CD14-positive monocyte (primary cell): ENCODE results near the gene CWC27. TPM values are rescaled to one million over a fixed set of nuclear protein-coding genes. Genes with fewer than 3 reads are reported as not detected.

Experiments used
- DNase-seq, 3 donors: peaks; one replicate each; pipeline ENCODE4 v3.0.0-alpha.2; 2011 to 2022
- H2AFZ ChIP-seq: 2 replicates; pipeline ENCODE4 v1.6.0; 2012; ENCODE audit warnings: mild to moderate bottlenecking, low read depth, low read length, inconsistent platforms; ENCODE audit not compliant: insufficient read depth, poor library complexity, severe bottlenecking
- H3K27ac ChIP-seq, 2 donors: 1 replicate in 1 of 2; 2 replicates in 1 of 2; pipeline ENCODE4 v1.5.1; 2012 to 2013; ENCODE audit warnings: low read length in 2 of 2, control low read depth in 1 of 2, inconsistent platforms in 1 of 2, low read depth in 1 of 2, mild to moderate bottlenecking in 1 of 2
- H3K27me3 ChIP-seq, 2 donors: one replicate each; pipeline versions ENCODE4 v1.6.0 to v1.6.1; 2011 to 2013; ENCODE audit warnings: low read length in 2 of 2; ENCODE audit not compliant: control insufficient read depth in 2 of 2, insufficient read depth in 2 of 2
- H3K36me3 ChIP-seq, 2 donors: replicated peaks in 1 of 2; 1 replicate in 1 of 2; 2 replicates in 1 of 2; pipeline versions ENCODE4 v1.5.1 to v1.6.1; 2012 to 2013; ENCODE audit warnings: low read length in 2 of 2, control low read depth in 1 of 2, inconsistent platforms in 1 of 2, mild to moderate bottlenecking in 1 of 2; ENCODE audit not compliant: insufficient read depth in 2 of 2, control insufficient read depth in 1 of 2
- H3K4me1 ChIP-seq, 2 donors: 1 replicate in 1 of 2; 2 replicates in 1 of 2; pipeline versions ENCODE4 v1.5.1 to v1.6.1; 2012 to 2013; ENCODE audit warnings: low read length in 2 of 2, control low read depth in 1 of 2, inconsistent platforms in 1 of 2, mild to moderate bottlenecking in 1 of 2, moderate library complexity in 1 of 2; ENCODE audit not compliant: insufficient read depth in 2 of 2, control insufficient read depth in 1 of 2
- H3K4me2 ChIP-seq: replicated peaks from 2 replicates; pipeline ENCODE3; 2012; ENCODE audit warnings: low read length, moderate library complexity, mild to moderate bottlenecking; ENCODE audit not compliant: poor library complexity, severe bottlenecking; ENCODE audit errors: extremely low read depth
- H3K4me3 ChIP-seq, 3 experiments: fragments of 200-600 bp in 1 of 3; sonication (generic) in 1 of 3; replicated peaks in 1 of 3; 1 replicate in 2 of 3; 2 replicates in 1 of 3; pipeline ENCODE4 v1.5.1; 2011 to 2013; ENCODE audit warnings: low read length in 3 of 3, mild to moderate bottlenecking in 3 of 3, control low read depth in 2 of 3, low read depth in 2 of 3, inconsistent platforms in 1 of 3, moderate library complexity in 1 of 3
- H3K79me2 ChIP-seq: 2 replicates; pipeline ENCODE4 v1.6.0; 2012; ENCODE audit warnings: mild to moderate bottlenecking, control low read depth, inconsistent platforms, low read length, moderate library complexity; ENCODE audit not compliant: insufficient read depth
- H3K9ac ChIP-seq: 2 replicates; pipeline ENCODE4 v1.6.0; 2017; ENCODE audit warnings: low read length, mild to moderate bottlenecking; ENCODE audit not compliant: insufficient read depth, poor library complexity, severe bottlenecking
- H3K9me3 ChIP-seq, 2 donors: replicated peaks in 1 of 2; 1 replicate in 1 of 2; 2 replicates in 1 of 2; pipeline versions ENCODE4 v1.5.1 to v1.6.1; 2012 to 2013; ENCODE audit warnings: low read length in 2 of 2, control low read depth in 1 of 2; ENCODE audit not compliant: control insufficient read depth in 1 of 2, insufficient read depth in 1 of 2
- H4K20me1 ChIP-seq: 2 replicates; pipeline ENCODE4 v1.6.0; 2012; ENCODE audit warnings: mild to moderate bottlenecking, low read length, control low read depth, moderate library complexity; ENCODE audit not compliant: insufficient read depth
- H3K27ac Mint-ChIP-seq, 7 donors: one replicate each; pipeline ENCODE4 v1.8.0; 2020; ENCODE audit warnings: mild to moderate bottlenecking in 7 of 7, mixed read lengths in 7 of 7, moderate library complexity in 6 of 7, inconsistent platforms in 2 of 7
- H3K27me3 Mint-ChIP-seq, 3 donors: one replicate each; pipeline ENCODE4 v1.8.0; 2021 to 2022; ENCODE audit warnings: low read depth in 3 of 3, mild to moderate bottlenecking in 3 of 3, mixed read lengths in 3 of 3, moderate library complexity in 3 of 3, inconsistent platforms in 1 of 3
- H3K36me3 Mint-ChIP-seq, 2 donors: one replicate each; pipeline ENCODE4 v1.8.0; 2020; ENCODE audit warnings: mixed read lengths in 2 of 2, inconsistent platforms in 1 of 2, mild to moderate bottlenecking in 1 of 2
- H3K4me1 Mint-ChIP-seq: one replicate; pipeline ENCODE4 v1.8.0; 2020; ENCODE audit warnings: mild to moderate bottlenecking, mixed read lengths
- H3K4me3 Mint-ChIP-seq, 2 donors: one replicate each; pipeline ENCODE4 v1.8.0; 2020; ENCODE audit warnings: mild to moderate bottlenecking in 2 of 2, mixed read lengths in 2 of 2, moderate library complexity in 1 of 2
- H3K9me3 Mint-ChIP-seq, 7 donors: one replicate each; pipeline ENCODE4 v1.8.0; 2020 to 2022; ENCODE audit warnings: mixed read lengths in 7 of 7, mild to moderate bottlenecking in 6 of 7, moderate library complexity in 6 of 7, inconsistent platforms in 2 of 7
- CTCF ChIP-seq: fragments of 200-600 bp; IDR thresholded peaks from one replicate; pipeline ENCODE4 v1.8.0; 2022; ENCODE audit warnings: antibody characterized with exemption, mild to moderate bottlenecking
- WGBS: methylation state at CpG from one replicate; pipeline ENCODE4 v1.1.5; 2013; ENCODE audit warnings: missing lambda C conversion rate; ENCODE audit not compliant: insufficient coverage; 5-methylcytosine and 5-hydroxymethylcytosine counted together
- intact Hi-C, 2 donors: fragments of 100-400 bp; cut with micrococcal nuclease; formaldehyde crosslinking; loops; one replicate each; pipeline versions ENCODE4 v1.15.0 to v1.15.1; 2023
- polyA plus RNA-seq, 3 donors: library from polyadenylated mRNA; depleted of rRNA in 1 of 3; unstranded in 2 of 3; stranded (reverse) in 1 of 3; fragments of 300-500 nt in 2 of 3; fragments of >200 nt in 1 of 3; fragmentation: Illumina TruSeq in 2 of 3; gene quantifications; 1 replicate in 2 of 3; 2 replicates in 1 of 3; pipeline ENCODE4 v1.2.3, GENCODE V29; 2012 to 2021

CWC27 gene
- polyA plus RNA-seq, 3 donors, result 6.6 to 18.9 (median 14.5) TPM

GRCh38 chr5:65067147-65067506 lies 298.4 kb downstream of the CWC27 start:
- intact Hi-C loops, result no loop called here

More at GRCh38 chr5:65067147-65067506, 298.4 kb downstream of the CWC27 start:
- no peaks in the 10 kb centered on the region for H3K27me3 ChIP-seq
- H3K4me2 ChIP-seq, result no peak overlapping the region
- H3K36me3 Mint-ChIP-seq, result no peaks in the 10 kb centered on the region
- no peaks in the 10 kb centered on the region for H3K36me3 ChIP-seq
- H3K4me3 ChIP-seq, result no peak overlapping the region
- H3K79me2 ChIP-seq, result no peaks in the 10 kb centered on the region
- no peak overlapping the region for H3K27ac Mint-ChIP-seq
- peaks cover 0 to 4% of the 10 kb centered on the region in 2 donors for H3K4me1 ChIP-seq
- 83% methylated on average over 1 of the region's 1 CpG for WGBS
- peaks cover 0 to 2% (median 0%) of the 10 kb centered on the region in 7 donors for H3K9me3 Mint-ChIP-seq
- no peak overlapping the region for H3K9ac ChIP-seq
- H3K4me1 Mint-ChIP-seq, result peaks cover 20% of the 10 kb centered on the region
- H3K9me3 ChIP-seq, result no peaks in the 10 kb centered on the region
- no peak overlapping the region for H2AFZ ChIP-seq
- no peak for TF ChIP-seq CTCF
- DNase-seq, result no peak
- H4K20me1 ChIP-seq, result no peaks in the 10 kb centered on the region
- H3K27ac ChIP-seq, result no peak overlapping the region
- no peak overlapping the region for H3K4me3 Mint-ChIP-seq
- no peaks in the 10 kb centered on the region for H3K27me3 Mint-ChIP-seq

Other genes with a start within 250 kb of the CWC27 start
- not detected for gene SHISAL2B, start 78.4 kb upstream of the CWC27 start, polyA plus RNA-seq
- gene SREK1IP1, start 239 bp upstream of the CWC27 start, polyA plus RNA-seq, result 10 to 100 TPM in 2 of 3 donors, 1 to 10 TPM in 1; 6.9 to 18.3 (median 16.9) TPM